G401 (cell line): ENCODE data around the gene UQCC2. TPM values are rescaled to one million over a fixed set of nuclear protein-coding genes. Genes with fewer than 3 reads are reported as not detected.

ENCODE experiments used
- DNase-seq: peaks from one replicate; pipeline ENCODE4 v3.0.0-alpha.2; 2015; ENCODE audit warnings: low spot score
- in situ Hi-C: cut with HindIII; loops from 2 replicates; pipeline ENCODE4 v1.10.0; 2016; ENCODE audit warnings: low sequenced_read_pairs, mixed read lengths
- total RNA-seq: library from RNA; depleted of rRNA; stranded (reverse); fragments of >200 nt; shearing (Covaris generic); gene quantifications from 2 replicates; pipeline ENCODE4 v1.2.3, GENCODE V29; 2014

UQCC2 gene
- total RNA-seq, 1 experiment from 2014 or later, result 24.9 TPM

- in situ Hi-C loops, result no loop called here
- peak; percentile 96 for DNase-seq
Measured at GRCh38 chr6:33727932-33728331, 16.4 kb upstream of the UQCC2 start.

GRCh38 chr6:33727126-33727525 lies 15.6 kb upstream of the UQCC2 start:
- in situ Hi-C loops, result no loop called here
- peak; percentile 61 for DNase-seq

GRCh38 chr6:33726696-33727095 lies 15.2 kb upstream of the UQCC2 start:
- in situ Hi-C loops, result no loop called here
- no peak for DNase-seq

GRCh38 chr6:33725891-33726673 lies 14.6 kb upstream of the UQCC2 start:
- DNase-seq, result no peak
- in situ Hi-C loops, result no loop called here

- in situ Hi-C loops, result no loop called here
- no peak for DNase-seq
Measured at GRCh38 chr6:33725222-33725621, 13.7 kb upstream of the UQCC2 start.

- no peak for DNase-seq
- in situ Hi-C loops, result no loop called here
Measured at GRCh38 chr6:33724102-33725023, 12.9 kb upstream of the UQCC2 start.

GRCh38 chr6:33723371-33724085 lies 12.0 kb upstream of the UQCC2 start:
- DNase-seq, result peak; percentile 97
- in situ Hi-C loops, result no loop called here

- in situ Hi-C loops, result no loop called here
Measured at GRCh38 chr6:33722103-33722623, 10.7 kb upstream of the UQCC2 start.

GRCh38 chr6:33721508-33721907 lies 10.0 kb upstream of the UQCC2 start:
- in situ Hi-C loops, result no loop called here
- no peak for DNase-seq

More at GRCh38 chr6:33722103-33722623, 10.7 kb upstream of the UQCC2 start:
- DNase-seq, result no peak

- DNase-seq, result no peak
- in situ Hi-C loops, result no loop called here
Measured at GRCh38 chr6:33720998-33721397, 9.5 kb upstream of the UQCC2 start.

- DNase-seq, result no peak
- in situ Hi-C loops, result no loop called here
Measured at GRCh38 chr6:33719326-33719987, 8.0 kb upstream of the UQCC2 start.

GRCh38 chr6:33718713-33719112 lies 7.2 kb upstream of the UQCC2 start:
- DNase-seq, result no peak

GRCh38 chr6:33717934-33718455 lies 6.5 kb upstream of the UQCC2 start:
- in situ Hi-C loops, result no loop called here

More at GRCh38 chr6:33718713-33719112, 7.2 kb upstream of the UQCC2 start:
- in situ Hi-C loops, result no loop called here

GRCh38 chr6:33716890-33717632 lies 5.6 kb upstream of the UQCC2 start:
- DNase-seq, result no peak
- in situ Hi-C loops, result no loop called here

More at GRCh38 chr6:33717934-33718455, 6.5 kb upstream of the UQCC2 start:
- no peak for DNase-seq

- DNase-seq, result no peak
- in situ Hi-C loops, result no loop called here
Measured at GRCh38 chr6:33716379-33716778, 4.9 kb upstream of the UQCC2 start.

GRCh38 chr6:33714385-33715040 lies 3.0 kb upstream of the UQCC2 start:
- DNase-seq, result no peak
- in situ Hi-C loops, result no loop called here

GRCh38 chr6:33713786-33714185 lies 2.3 kb upstream of the UQCC2 start:
- DNase-seq, result no peak
- in situ Hi-C loops, result no loop called here
